HG03378 (cell line): ENCODE data around the gene PYROXD2.
A peak's percentile ranks its signal among the peaks of the same experiment; 100 is the strongest.

Experiments used
- ATAC-seq: cut with Tn5 transposase; IDR thresholded peaks from one replicate; pipeline ENCODE4 v1.9.1; 2021; ENCODE audit warnings: mild to moderate bottlenecking, moderate library complexity; ENCODE audit not compliant: unreplicated experiment

PYROXD2 gene

DNA sequence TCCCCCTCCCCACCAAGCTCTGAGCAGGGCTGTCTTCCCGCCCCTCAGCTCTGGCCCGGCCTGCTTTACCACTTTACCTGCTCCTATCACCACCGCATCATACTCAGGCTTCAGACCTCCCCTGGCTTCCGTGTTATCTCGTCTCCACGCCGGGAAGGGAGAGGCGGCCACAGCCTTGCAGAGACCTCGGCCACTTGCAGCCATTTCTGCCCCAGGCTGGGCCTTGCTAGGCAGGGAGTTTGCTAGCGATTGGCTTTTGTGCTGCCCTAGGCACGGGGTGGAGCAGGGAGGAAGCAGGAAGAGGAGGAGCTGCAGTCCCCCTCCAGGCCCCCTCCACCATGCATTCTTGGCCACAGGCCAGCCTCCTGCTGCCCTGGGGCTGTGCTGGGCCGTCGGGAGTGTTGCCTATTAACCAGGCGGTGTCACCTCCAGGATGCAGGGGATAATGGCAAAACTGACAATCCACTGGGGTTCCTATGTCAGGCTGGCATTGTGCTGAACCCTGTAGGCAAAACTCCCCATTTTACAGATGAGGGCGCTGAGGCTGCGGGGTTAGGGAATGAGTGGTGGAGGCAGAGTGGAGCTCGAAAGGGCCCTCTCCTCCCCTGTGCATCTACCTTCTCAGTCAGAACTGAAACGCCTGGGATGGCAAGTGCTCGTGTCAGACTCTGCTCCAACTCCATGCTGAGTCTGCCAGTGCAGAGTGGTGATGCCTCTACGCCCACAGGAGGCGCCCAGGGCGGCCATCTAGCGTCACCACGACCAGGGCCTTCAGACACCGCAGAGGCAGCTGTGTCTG is at the start of gene PYROXD2:
TSS of gene PYROXD2 (minus strand) at position 251 of the 799 bp plus-strand sequence. CDS start at position 204, 47 bp downstream.
- ATAC-seq: peak; percentile 46

DNA sequence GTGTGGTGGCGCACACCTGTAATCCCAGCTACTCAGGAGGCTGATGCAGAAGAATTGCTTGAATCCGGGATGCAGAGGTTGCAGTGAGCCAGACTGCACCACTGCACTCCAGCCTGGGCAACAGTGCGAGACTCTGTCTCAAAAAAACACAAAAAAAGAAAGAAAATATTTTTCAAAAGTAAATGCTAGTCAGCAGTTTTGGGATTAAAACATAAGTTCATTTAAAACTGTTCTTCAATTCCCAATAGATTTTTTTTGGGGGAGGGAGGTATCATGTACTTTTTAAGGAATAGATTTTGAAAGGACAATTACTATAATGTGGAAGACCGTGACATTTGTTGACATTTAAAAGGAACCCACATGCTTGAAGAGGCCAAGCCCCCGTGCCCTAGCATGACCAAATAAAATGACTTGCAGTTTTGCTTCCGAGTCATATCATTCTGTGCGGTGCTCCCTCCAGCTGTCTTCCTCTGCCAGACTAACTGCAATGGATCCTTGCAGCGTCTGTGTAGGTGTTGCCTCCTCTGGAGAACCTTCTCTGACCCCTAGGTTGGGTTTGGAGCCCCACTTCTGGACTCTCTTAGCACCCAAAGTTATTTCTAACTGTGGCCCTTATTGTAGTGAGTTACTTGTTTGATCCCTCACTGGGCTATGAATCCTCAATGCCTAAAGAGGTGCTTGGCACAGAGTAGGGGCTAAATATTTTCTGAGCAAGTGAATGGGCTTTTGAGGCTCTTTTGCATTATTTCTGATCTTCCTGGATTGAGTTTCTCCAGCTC is 49.2 kb upstream of the PYROXD2 start:
- no peak for ATAC-seq

DNA sequence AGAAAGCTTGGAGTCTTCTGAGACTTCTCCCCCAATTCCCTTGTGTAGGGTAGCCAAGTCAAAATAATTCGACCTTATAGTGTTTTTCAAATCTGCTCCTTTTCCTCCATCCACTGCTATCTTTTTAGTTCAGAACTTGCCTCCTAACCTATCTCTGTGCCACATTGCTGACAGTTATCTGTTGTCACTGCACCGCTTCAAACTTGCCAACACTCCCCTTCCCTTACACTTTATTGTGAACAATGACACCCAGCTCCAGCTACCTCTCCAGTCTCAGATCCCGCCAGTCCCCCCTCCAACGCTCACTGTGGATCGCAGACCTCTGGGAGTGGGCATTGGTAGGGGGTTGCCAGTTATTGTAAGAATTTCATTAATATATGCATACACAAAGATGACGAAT is 48.0 kb upstream of the PYROXD2 start:
- ATAC-seq: no peak

DNA sequence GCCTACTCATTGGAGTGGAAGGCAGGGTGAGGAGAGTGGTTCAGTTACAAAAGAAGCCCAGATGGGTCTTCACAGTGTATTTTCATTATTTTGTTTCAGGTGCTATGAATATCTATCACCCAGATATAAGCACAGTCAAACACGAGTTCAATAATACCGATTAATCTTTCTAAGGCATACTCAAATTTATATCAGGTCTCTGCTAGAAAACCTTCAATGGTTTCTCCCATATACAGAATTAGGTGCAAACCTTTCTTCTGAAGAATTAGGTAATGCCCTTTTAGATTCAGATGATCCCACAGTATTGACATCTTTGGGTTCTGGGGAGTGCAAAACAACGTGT is 46.5 kb upstream of the PYROXD2 start:
- no peak for ATAC-seq

DNA sequence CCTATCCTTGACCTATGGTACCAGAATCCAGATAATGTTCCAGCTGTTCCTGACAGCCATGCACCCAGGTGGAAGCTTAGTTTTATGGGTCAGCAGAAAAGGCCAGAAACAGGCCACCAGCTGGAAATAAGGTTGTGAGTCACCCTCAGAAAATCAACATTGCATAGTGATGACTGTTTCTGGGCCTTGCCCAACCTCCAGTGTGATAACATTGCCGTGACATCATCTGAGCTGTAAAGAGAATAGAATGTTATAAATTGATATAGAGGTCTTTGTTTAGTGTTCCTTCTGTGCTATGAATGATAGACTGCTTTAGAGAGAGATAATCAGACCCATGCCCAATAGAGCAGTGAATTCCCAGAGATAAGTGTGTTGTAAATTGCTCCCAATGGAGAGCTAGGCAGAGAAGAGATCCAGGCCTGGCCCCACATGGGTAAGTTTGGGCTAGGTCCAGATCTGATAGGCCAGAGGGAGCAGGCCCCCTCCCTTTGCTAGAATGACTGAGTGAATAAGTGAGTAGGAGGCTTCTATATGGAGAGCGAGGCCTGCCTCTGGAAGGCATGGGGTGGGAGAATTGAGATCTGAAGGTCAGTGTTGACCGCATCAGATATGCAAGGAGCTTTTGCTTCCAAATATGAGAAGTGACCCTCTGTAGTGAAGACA is 46.0 kb upstream of the PYROXD2 start:
- no peak for ATAC-seq

DNA sequence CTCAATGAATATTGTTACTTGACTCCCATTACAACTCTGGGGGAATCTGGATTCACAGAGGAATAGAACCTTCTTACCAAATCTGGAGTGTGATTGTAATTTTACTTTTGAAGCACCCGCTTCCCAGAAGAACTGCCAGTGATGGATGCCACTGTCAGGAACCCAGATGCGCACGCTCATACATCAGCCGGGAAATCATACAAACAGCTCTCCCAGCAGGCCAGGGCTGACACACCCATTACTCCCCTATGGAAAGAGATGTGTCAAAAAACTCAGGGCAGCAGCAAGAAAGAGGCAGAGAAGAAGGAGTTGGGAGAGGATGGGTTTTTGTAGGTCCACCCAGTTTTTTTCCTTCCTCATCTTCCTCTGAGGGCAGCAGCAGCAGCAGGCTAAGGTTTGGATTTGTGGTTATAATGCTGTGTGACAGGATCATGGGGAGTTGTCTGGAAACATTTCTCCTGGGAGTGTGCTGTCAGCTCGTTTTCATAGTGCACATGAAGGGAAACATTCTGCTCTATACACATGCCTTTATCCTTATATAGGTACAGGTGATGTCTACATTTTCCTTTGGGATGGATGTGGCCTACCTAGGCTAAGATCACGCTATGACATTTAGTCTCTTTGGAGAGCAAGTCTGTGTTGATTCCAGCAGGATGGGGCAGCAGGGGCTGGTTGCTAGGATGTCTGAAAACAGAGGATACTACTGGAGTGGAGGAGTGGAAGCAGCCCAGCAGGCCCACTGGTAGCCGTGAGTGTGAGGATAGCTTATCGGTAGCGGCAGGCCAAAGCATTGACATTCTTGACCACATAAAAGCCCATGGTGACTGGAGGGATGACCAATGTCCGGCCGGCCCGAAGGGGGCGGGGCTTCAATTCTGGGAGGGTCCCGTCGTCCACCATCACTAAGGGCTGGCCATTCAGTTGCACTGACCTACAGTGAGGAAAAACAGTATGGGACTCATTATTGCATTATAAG is 44.1 kb upstream of the PYROXD2 start:
- ATAC-seq: no peak

DNA sequence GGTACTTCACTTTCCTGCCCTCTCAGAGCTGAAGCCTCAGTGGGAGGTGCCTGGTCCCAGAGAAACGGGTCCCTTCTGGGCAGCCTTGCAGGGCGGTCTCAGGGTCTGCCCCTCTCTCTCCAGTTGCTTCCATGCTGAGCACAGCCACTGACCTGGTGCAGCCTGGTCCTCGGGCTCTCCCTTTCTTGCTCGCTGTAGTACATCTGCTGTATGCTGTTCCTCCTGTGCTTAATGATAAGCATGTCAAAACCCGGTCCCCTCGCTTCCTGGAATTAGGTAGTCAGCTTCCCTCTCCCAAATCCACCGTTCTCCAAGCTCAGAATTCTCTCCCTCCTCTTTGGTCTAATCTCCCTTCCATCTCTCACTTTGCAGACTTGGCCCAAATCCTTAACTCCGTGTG is 42.7 kb upstream of the PYROXD2 start:
- ATAC-seq: no peak

DNA sequence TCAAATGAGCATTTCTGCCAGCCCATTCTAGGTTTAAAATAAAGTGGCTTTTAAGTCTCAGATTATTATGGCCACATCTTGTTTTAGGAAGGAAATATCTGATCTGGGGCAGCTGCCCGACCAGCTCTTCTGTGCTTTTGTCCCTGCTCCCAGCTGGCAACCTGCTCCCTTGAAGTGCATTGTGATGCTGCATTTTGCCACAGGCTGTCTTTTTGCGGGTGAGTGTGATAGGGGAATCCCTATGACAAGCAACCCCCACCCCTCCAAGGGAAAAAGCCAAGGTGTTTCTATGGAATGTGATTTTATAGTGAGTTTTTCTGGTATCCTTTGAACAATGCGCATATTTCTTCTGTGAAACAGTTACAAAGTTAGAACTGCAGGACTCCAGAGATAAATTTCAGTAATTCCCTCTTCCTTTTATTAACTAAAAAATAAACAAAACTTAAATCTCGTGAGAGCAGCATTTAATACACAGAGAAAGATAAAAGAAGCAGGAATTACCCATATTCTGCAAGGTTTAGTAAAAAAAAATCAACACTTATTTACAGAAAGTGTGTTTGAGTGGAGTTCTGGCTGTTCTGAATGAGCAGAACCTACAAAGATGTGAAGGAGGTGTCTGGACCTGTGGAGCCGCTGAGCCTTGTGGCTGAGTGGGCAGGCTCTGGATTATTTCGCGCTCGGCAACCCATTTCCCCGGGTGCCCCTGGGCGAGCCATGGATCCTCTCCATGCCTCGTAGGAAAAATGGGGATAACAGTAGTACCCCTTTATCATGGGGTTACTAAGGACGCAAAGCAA is 41.9 kb upstream of the PYROXD2 start:
- ATAC-seq: no peak

DNA sequence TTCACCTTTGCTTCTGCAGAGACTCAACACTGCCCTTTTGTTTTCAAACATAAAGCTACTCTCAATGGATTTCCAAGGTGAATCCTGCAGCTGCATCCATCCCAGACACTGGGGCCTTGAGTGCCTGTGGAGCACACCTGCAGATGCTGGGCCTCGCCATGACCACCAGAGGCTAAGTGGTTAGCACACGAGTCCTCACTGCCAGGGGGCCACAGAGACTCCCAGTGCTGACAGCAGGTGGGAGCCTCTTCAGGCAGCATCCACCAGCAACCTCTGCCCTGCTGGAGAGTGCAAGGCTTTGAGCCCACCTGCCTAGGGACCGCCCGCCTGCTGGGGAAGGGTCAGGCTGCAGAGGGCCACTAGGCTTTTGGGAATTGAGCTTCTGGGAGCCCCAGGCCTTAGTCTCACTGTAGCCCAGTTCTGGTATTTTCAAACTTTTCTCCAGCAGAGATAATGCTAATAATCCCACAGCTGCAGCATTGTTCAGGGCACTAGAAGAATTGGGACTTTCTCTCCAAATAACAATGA is 41.1 kb upstream of the PYROXD2 start:
- no peak for ATAC-seq

DNA sequence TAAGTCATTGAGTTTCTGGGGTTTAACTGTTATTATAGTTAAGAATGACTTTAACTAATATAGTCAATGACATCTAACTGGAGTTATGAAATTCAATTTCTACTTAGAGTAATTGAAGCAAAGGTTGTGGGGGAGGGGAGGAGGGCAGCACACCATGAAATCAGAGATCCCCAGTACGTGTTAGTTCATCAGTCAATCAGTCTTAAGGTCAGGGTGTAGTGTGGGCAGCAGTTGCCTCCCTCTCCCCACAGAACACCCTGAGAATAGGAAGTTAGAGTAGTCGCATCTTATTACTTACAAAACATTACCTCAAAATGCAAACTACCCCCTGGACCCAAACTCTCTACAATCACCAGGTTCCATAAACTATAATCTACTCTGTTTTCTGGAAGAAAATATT is 38.7 kb upstream of the PYROXD2 start:
- no peak for ATAC-seq

DNA sequence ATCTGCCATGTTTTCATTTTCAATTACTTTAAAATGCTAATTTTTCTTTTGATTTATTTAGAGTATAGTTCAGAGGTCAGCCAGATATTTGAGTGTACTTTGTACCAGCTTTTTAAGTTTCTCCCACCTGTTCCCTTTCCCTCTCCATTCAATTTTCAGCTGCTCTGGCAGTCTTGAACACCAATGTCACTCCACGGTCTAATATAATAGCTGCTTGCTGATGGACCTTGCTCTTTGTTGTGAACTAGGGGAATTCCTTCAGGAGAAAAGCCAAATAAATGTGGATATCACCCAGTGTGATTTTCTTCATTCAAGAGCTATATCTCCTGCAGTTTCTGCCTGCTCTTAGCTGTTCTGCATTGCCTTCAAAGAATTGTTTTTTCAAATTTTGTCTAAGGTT is 35.6 kb upstream of the PYROXD2 start:
- no peak for ATAC-seq

DNA sequence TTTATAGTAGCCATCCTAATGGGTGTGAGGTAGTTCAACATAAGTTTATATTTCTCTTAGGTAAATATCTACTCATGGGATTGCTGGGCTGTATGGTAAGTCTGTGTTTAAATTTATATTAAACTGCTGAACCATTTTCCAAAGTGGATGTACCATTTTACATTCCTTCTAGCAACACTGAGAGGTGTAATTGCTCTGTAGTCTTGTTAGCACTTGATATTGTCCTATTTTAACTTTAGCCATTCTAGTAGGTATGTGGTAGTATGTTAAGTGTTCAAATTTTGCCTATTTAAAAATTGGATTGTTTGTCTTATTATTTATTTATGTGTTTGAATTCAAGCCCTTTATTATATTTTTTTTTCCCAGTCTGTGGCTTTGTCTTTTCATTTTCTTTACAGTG is 34.3 kb upstream of the PYROXD2 start:
- ATAC-seq: no peak

DNA sequence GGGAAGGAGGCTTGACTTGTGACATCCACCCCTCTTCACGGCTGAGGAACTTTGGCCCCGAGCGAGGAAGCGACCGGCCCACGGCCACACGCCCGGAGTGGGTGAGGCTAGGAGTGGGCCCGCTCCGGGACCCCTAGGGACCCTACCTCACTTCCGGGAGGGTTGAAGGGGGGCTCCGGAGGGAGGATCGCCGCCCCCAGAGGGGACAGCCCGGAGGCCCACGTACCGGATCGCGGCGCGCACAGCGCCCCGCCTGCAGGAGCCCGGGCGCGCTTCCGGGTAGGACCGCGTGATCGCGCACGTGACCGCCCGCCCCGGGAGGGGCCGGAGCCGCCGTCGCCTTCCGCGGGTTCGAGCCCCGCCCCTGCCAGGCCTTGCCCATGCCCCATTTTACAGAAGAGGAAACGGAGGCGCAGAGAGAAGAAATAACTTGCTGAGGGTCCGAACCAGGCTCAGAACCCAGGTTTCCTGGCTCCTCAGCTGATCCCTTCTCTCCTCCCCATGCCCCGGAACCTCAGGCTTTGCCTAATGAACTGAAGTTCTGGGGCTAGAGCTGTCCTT is 31.8 kb upstream of the PYROXD2 start, which contains the start of gene HPS1:
TSS of gene HPS1 (minus strand) at position 275 of the 561 bp plus-strand sequence. CDS start 3,695 bp downstream, outside the sequence.
- peak; percentile 54 for ATAC-seq

DNA sequence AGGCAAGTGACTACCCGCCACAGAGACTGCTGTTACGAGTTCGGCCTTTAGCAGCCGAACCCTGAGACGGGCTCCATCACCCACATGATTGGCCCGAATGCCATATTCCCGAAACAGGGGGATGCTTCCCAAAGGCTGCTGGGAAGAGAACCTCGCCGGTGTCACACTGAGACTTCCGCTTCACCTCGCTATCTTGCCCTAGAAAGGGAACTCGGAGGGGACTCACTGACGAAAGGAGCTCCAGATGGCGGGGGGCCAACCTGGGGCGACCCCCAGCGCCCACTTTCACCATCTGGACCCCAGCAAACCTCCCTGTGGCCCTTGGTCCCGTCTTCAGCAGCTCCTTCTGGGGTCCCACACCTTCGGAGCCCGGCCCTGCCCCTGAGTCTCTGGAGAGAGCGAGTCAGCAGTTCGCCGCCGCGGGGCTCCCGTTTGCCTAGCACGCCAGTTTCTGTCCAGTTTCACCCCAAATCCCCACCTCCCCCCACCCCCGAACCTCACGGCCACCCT is 31.2 kb upstream of the PYROXD2 start:
- ATAC-seq: peak; percentile 39

DNA sequence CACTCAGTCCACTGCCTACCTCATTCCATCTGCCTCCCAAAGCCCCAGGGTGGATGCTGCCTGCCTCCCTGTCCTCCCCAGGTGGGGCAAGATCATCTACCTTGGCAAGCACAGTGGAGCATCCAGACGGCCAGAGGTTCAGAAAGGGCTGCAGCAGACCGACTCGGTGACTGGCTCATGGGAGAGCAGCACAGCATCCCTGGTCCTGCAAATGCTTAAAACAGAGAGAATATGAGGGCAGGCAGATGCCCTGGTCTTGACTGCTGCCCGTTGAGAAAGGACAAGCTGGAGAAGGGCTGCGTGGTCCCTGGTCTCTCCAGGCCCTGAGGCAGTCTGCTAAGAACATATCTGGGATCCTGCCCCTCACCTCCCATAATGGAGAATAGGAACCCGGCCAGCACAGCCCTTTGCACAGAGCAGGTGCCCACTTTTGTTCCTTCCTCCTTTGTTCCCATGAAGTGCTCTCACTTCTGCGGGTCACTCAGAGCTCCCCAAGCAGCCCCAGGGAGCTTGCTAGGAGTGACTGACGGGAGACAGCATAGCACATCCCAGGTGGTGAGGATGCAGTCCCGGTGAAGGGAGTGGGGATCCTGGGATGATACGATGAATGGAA is 30.3 kb upstream of the PYROXD2 start:
- ATAC-seq: no peak

DNA sequence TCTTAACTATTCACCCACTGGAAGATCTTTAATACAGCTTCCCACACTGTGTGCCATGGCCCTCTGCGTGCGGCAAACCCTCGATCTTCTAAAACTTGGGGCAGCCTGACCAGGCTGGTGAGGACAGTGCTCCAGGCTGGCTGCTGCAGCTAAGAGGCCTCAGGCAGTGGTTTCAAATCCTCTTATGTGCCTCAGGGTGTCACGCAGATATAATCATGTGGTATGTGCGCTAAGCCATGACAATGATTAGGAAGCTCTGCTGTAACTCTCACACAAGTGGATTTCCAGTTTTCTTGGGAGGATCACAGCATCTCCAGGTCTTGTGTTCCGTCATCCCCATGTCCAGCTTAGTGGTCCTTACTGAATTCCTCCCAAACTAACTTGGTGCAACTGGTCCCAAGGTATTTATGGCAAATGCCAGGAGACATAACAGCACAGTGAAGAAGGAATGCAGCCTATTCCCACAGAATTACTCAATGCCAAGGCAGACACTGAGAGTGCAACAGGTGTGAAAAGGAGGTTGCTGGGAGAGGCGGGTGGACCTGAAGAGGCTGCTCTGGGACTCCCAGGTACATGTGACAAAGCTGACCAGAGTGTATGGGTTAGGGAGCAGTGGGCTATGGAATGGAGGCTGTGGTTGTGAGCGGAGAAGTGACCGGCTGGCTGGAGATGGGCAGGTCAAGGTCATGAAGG is 29.5 kb upstream of the PYROXD2 start:
- peak; percentile 34 for ATAC-seq

DNA sequence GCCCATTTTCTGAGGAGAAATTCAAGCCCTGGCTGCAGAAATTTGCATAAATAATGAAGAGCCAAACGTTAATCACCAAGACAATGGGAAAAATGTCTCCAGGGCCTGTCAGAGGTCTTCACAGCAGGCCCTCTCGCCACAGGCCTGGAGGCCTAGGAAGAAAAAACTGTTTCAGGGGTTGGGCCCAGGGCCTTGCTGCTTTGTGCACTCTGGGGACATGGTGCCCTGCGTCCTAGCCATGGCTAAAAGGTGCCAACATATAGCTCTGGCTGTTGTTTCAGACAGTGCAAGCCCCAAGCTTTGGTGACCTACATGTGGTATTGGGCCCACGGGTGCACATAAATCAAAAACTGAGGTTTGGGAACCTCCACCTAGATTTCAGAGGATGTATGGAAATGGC is 23.7 kb upstream of the PYROXD2 start:
- ATAC-seq: no peak

DNA sequence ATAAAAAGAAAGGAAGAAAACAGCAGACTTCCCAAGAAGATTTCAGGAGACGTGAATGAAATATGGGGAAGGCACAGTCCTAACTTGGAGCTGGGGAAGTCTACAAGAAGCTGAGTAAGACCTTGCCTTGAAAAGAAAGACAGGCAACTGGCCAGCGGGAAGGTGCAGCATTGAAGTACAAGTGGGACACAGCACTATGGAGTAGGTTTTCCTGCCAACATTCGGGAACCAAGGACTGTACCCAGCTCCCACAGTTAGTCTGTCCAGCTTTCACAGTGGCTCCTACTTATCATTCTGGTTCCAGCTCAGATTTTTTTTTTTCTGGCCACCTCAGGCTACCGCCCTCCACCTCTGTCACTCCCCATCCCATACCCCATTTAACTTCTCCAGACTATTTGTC is 21.7 kb upstream of the PYROXD2 start:
- no peak for ATAC-seq
